Activated T-helper 1 cell treated with anti-CD3 and anti-CD28 coated beads, Interleukin-2, amount 50 U/mL, for 16 hours (primary cell): ENCODE data around the gene XPO1.
"Not testable (repeated sequence)": the region's sequence is repeated elsewhere in the genome, so short reads cannot be mapped to it uniquely, and the experiment has no call there.

Experiments used
- DNase-seq, 2 donors: peaks; one replicate each; pipeline ENCODE4 v3.0.0-alpha.2; 2020; ENCODE audit warnings: low read depth in 1 of 2, low spot score in 1 of 2

XPO1 gene

DNA sequence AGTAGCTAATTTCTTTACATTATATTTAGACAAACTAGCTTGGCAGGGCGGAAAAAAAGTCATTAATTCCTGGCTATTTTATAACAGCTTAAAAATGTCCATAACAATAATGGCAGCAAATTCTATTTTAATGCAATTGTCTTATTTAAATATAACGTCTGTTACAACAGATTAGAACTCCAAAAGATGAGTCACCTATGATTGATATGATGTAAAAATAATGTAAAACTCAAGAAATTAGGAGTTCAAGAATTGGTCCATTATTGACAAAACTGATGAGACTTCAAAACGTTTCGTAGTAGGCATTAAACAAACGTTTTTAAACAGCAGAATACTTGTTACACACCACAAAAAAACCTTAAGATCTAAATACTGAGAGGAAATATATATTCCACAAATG lies 2.7 kb downstream of the XPO1 start:
- DNase-seq: no peak

DNA sequence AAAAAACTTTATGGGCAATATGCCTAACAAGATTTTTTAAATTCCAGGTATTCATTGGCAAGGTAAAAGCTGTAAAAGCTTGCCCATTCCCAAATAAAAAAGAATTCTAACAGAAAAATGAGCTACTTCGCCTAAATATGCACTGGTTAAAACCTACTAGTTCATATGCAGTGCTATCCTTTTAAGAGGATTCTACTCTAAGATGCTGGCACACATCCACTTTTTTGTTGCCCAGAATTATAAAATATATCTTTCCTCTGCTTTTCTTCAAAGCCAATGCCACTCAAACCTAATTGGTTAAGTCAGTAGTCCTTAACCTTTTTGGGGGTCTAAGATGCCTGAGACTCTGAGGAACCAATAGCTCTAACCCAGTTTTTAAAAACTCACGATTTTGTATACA lies 3.2 kb downstream of the XPO1 start:
- no peak for DNase-seq

DNA sequence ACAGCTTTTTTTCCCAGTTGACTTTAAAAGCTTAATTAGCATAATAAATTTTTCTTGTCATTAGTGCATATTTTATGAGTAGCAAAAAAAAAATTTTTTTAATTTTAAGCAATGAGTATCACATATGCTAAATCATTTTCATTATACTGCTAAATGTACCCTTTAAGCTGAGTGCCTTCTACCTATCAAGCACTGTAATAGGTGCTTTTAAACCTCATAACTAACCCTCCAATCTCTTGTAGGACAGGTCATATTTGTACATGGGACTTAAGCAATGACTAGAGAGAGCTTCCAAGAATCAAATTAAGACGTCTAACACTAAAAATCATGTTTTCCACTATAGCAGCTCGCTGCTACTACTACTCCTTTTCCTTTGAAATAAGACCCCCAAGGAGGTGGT lies 7.4 kb downstream of the XPO1 start:
- DNase-seq: no peak

DNA sequence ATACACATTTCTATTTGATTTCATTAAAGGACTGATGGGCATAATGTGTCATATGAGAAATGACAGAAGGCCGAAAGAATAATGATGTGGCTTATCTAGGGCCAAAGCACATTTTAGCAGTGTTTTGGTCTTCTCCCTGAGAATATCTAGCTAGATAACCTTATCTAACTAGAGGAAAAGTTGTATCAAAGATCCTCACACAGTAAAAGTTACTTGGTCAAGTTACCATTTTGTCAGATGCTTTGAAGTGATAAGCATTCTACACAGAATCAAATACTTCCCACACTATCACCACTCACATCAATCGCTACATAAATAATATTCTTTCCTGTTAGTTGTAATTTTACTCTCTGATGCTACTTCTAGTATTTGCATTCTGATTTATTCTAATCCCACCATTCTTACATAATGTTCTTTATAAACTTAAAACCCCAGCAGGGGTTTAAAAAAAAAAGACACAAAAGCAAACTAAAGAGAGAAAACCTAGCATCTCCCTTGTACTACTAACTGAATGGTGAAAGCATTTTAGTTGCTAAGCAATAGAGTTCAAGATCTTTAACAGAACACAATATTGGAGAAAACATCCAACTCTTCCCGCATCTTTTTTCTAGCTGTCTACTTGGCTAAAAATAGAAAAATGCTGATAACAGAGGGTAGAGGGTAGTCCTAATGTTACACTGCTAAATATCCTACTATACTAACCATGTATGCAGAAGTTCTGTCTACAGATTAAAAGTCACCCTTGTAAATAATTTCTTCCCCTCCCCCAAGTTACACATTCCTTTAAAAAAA lies 8.0 kb downstream of the XPO1 start:
- DNase-seq: no peak

DNA sequence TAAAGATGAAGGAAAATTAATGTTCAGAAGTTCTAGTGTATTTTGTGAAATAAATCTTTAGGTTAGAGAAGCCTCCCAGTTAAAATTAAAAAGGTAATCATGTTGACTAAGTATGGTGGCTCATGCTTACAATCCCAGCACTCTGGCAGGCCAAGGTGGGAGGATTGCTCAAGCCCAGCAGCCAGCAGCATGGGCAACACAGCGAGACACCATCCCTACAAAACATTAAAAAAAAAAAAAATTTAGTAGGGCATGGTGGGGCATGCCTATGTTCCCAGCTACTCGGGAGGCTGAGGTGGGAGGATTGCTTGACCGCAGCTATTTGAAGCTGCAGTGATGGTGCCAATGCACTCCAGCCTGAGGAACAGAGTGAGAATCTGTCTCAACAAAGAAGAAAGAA lies 17.9 kb downstream of the XPO1 start:
- DNase-seq: no peak

DNA sequence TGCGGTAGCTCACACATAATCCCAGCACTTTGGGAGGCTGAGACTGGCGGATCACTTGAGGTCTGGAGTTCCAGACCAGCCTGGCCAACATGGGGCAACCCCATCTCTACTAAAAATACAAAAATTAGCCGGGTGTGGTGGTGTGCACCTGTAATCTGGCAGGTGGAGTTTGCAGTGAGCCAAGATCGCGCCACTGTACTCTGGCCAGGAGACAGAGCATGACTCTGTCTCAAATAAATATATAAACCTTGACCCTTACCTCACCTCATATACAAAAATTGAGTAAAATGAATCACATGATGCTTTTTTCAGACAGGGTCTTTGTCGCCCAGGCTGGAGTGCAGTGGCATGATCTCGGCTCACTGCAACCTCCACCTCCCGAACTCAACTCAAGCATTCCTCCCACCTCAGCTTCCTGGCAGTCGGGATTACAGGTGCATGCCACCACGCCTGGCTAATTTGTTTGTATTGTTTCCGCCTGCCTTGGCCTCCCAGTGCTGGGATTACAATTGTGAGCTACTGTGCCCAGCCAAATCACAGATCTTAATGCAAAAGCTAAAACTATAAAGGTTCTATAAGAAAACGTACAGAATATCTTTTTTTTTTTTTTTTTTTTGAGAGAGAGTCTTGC lies 25.3 kb downstream of the XPO1 start:
- DNase-seq: no peak

DNA sequence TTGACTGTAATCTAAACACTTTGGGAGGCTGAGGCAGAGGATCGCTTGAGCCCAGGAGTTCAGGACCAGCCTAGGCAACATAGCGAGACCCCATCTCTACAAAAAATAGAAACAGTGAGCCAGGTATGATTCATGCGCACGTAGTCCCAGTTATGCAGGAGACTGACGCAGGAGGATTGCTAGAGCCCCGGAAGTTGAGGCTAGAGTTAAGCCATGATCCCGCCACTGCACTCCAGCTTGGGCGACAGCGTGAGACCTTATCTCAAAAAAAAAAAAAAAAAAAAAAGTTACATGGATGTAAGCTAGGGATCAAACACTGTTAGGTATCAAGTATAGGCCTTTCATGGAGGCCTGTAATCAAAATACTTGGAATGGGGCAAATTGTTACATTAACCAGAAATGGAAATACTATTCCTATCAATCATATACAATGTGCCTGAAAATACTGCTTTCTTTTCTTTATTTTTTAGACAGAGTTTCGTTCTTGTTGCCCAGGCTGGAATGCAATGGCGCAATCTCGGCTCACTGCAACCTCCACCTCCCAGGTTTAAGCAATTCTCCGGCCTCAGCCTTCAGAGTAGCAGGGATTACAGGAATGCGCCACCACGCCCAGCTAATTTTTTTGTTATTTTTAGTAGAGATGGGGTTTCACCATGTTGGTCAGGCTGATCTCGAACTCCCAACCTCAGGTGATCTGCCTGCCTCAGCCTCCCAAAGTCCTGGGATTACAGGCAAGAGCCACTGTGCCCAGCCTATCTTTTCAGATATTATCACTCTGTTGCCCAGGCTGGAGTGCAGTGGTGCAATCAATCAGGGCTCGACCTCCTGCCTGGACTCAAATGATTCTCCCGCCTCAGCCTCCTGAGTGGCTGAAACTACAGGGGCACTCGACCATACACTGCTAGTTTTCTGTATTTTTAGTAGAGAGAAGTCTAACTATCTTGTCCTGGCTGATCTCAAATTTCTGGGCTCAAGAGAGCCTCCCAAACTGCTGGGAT lies 27.2 kb downstream of the XPO1 start:
- DNase-seq: no peak

DNA sequence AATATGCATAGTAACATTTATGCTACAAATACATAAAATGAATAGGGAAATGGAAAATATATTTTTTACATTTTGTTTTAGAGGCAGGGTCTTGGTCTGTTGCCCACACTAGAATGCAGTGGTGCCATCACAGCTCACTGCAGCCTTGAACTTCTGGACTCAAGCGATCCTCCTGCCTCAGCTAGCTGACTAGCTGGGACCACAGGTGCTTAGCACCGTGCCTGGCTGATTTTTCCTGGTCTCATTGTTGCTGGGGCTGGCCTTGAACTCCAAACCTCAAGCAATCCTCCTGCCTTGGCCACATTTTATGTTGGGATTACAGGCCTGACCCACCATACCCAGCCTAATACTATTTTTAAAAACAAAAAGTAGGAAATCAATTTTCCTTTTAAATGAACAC lies 33.2 kb downstream of the XPO1 start:
- DNase-seq: no peak

DNA sequence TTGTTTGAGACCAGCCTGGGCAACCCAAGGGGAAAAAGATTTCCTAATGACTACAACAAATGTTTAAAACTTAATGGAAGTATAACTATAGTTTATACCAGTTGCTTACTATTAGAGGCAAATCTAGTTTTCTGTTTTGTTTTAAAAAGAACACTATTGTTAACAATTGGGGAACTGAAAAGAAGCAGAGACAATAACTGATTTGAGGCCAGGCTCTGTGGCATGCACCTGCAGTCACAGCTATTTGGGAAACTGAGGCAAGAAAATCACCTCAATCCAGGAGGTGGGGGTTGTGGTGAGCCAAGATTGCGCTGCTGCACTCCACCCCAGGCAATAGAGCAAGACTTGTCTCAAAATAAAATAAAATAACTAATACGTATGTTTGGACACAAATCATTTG lies 39.1 kb downstream of the XPO1 start:
- DNase-seq: no peak

DNA sequence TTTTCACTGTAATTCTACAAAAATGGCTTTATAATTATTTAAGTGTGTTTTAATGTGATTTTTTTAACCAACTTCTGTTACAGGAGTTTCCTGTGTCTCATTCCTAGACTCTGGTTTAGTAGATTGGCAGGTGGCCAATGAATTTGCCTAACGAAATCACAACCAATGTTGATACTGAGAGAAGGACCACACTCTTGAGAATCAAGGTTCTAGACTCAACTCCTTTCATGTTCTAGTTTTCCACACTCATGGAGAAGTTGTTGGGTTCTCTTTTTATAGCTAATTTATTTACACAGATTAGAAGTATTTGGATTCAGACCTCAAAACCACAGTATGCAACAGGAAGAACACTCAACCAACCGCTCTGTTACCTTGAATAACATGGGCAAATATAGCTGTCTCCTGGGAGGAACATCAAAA lies 44.6 kb downstream of the XPO1 start:
- no peak for DNase-seq

DNA sequence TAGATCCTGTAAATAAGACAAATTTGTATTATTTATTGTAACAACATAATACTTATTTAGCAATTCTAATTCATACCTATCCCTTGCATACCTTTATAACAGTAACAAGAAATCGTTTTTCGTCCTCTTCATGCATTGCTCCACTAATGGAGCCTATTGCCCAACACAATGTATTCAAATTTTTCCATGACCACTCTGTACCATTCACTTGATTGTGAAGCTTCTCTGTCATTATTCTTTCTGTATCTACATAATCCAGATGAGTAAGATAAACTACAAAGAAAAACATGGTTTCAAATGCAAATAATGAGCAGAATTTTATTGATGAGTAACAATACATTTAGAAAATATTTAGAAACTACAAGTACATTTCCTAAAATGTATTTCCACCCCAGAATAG lies 45.7 kb downstream of the XPO1 start:
- DNase-seq: no peak

DNA sequence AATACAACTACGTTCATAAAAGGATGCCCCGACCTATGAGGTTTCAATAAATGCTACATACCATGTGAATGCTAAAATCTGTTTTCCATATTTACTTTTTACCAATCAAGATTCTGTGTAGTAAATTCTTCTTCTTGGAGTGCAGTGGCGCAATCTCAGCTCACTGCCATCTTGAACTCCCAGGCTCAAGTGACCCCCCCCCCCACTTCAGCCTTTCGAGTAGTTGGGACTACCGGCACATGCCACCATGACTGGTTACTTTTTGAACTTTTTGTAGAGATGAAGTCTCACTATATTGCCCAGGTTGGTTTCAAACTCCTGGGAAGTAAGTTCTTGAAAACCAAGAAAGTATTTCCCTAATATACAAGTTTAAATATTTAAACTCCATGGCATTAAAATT lies 52.9 kb downstream of the XPO1 start:
- DNase-seq: no peak

DNA sequence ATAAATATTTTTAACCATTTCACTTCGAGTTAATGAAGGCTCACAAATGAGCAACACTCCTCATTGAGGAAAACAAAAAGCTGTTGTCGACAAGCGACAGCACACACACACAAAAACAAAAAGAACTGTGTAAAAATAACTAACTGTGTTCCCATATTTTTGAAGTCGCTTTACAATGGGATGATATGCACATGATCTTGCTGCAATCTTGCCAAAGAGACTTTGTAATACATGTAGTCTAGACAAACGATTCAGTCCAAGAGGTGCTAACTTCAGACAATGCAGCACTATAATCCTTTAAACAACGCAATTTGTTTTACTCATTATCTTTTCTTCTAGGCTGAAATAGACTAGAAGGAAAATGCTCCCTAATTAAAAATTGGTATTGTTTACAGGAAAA lies 60.1 kb downstream of the XPO1 start:
- DNase-seq: no peak

DNA sequence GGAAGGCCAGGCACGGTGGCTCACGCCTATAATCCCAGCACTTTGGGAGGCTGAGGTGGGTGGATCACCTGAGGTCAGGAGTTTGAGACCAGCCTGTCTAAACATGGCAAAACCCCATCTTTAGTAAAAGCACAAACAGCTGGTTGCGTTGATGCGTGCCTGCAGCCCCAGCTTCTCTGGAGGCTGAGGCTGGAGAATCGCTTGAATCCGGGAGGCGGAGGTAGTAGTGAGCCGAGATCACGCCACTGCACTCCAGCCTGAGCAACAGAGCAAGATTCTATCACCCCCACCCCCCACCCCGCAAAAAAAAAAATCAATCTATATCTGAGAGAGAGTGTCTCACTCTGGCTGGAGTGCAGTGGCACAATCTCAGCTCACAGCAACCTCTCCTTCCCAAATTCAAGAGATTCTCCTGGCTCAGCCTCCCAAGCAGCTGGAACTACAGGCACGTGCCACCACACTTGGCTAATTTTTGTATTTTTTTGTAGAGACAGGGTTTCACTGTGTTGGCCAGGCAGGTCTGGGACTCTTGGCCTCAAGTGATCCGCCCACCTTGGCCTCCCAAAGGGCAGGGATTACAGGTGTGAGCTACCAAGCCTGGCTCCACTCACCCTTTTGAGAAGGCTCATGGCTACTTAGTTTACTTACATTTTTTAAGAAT lies 61.1 kb downstream of the XPO1 start:
- DNase-seq: not testable (repeated sequence)

DNA sequence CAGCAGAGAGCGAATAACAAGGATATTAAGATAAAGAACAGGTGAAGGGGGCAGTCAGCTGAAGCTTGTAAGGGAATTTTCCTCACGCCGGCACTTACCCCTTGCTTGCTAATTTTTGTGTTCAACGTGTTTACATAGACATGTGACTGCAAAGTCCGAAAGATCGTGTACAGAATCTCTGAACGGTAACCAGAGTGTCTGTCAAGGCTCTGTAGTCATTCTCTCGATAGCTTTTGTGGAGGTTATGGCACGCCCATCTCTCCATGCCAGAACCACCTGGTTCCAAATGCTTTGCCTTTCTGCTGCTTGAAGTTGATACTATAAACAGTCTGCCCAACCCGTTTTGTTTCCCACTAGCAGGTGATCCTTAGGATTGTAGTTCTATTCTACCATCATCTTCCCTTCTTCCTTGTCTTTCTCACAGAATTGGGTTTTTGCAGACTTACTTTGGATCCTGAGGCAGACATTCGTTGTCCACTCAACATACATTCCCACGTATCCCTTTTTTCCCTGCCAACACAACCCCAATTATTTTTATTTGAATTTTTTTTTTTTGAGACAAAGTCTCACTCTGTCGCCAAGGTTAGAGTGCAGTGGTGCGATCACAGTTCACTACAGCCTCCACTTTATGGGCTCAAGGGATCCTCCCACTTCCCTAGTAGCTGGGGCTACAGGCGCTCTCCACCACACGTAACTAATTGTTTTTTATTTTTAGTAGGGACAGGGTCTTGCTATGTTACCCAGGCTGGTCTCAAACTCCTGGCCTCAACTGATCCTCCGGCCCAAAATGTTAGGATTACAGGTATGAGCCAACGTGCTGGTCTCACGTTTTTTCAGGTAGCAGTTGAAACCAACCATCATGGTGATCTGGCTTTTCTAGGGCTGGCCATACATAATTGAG lies 66.0 kb downstream of the XPO1 start:
- no peak for DNase-seq

DNA sequence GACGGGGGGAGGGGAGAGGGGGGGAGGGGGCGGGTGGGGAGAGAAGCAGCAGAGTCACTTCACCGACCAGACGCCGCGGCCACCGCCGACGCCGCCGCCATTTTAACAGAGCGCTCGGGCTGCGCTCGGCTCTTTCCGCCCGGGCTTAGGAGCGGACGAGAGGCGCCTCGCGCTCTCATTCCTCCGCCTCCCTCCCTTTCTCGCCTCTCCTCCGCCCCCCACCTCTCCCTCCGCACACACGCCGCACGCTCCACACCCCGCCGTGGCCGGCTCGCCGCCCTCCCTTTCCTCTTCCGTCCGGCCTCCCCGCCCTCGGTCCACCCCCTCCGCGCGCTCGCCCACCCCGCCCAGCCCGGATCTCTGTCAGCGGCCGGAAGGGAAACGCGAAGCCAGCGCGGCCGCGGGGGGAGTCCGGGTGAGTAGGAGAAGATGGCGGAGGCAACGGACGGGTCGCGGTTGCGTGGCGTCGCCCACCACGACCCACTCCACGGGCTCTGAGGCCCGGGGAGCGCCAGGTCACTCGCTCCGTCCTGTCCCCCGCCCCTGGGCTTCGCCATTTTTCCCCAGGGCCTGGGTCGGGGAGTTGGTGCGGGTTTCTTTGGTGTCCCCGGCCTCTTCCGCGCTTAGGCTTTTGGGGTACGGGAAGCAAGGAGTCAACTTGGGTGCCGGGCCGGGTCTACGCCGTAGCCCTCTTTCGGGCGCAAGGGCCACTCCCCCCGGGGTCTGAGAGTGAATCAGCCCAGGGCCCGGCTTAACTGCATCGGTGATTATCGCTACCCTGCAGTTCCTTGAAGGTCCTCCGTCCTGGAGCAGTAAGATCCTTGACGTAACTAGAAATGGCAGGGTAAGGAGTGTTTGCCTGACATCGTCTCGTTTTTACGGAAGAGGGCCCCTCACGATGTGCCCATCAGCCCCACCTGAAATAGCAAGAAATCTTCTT lies 66.9 kb downstream of the XPO1 start, which contains the start of gene USP34:
USP34 (minus strand) TSS at position 123 of the 940 bp plus-strand sequence. CDS start 395 bp downstream, outside the sequence.
- DNase-seq: peak; percentile 87 to 89

DNA sequence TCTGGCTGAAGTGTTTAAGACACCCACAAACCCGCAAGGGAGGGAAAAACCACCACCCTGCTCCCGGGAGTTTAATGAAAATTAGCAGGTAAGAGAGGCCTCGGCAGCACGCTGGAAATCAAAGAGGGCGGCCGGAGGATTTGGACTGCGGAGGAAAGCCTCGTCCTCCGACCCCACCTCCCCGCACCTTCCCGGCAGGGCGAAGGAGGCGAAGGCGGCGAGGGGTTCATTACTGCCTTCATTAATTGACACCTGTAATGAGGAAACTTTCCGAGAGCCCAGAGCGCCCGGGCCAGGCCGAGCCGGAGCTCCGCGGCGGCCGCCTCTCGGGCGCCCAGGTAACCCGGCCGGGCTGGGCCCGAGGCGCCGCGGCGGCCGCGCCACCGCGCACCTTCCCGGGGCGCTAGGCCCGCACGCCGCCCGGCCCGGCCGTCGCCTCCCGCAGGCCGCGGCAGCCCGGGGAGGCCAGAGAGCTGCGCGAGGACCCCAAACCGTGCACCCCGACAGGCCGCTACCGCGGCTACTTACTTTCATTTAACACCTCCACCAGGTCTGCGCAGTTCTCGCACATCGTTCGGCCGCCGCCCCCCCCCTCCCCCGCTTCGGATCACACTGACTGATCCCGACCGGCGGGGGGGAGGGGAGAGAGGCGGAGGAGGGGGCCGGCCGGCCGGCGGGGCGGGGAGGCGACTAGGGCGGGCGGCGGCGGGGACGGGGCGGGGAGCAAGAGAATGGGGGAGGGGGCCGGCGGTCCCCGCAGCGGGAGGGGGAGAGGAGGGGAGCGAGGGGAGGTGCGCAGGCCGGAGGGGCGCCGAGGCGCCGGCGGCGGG lies 67.8 kb downstream of the XPO1 start:
- DNase-seq: peak; percentile 59 to 78
